SK-N-SH treated with all-trans-retinoic acid at 6 μM for 48 hours (cell line): Measurements from ENCODE around the gene CACTIN.

Experiments
- ATAC-seq: fragments of 200-7000 bp; cut with Tn5 transposase; 3 replicates; pipeline ENCODE4 v1.9.1; 2020; ENCODE audit warnings: mild to moderate bottlenecking, moderate library complexity
- ARNTL ChIP-seq: fragments of 450-650 bp; formaldehyde crosslinking; IDR thresholded peaks from 2 replicates; pipeline ENCODE4 v1.5.0; 2020; ENCODE audit warnings: low read depth, mild to moderate bottlenecking, moderate library complexity, borderline replicate concordance
- BACH2 ChIP-seq: fragments of 250-450 bp; sonication (Bioruptor Pico); IDR thresholded peaks from 2 replicates; pipeline ENCODE4 v1.9.0; 2021; ENCODE audit warnings: mild to moderate bottlenecking, borderline replicate concordance
- CREB5 ChIP-seq: fragments of 250-450 bp; sonication (Bioruptor Pico); IDR thresholded peaks from 2 replicates; pipeline ENCODE4 v1.5.1; 2020; ENCODE audit warnings: low read depth, mild to moderate bottlenecking, moderate library complexity
- CSDC2 ChIP-seq: fragments of 250-450 bp; sonication (Bioruptor Pico); IDR thresholded peaks from 2 replicates; pipeline ENCODE4 v1.5.0; 2020; ENCODE audit warnings: mild to moderate bottlenecking, moderate library complexity
- ESRRG ChIP-seq: fragments of 250-450 bp; sonication (Bioruptor Pico); IDR thresholded peaks from 2 replicates; pipeline ENCODE4 v1.6.1; 2021; ENCODE audit warnings: mild to moderate bottlenecking
- GLIS3 ChIP-seq: fragments of 250-450 bp; sonication (Bioruptor Pico); IDR thresholded peaks from 2 replicates; pipeline ENCODE4 v1.5.0; 2020; ENCODE audit warnings: mild to moderate bottlenecking, moderate library complexity
- PATZ1 ChIP-seq: fragments of 250-450 bp; sonication (Bioruptor Pico); IDR thresholded peaks from 2 replicates; pipeline ENCODE4 v1.8.0; 2020; ENCODE audit warnings: mild to moderate bottlenecking, moderate library complexity, borderline replicate concordance
- POU6F1 ChIP-seq: fragments of 250-450 bp; sonication (Bioruptor Pico); IDR thresholded peaks from 2 replicates; pipeline ENCODE4 v1.8.0; 2021; ENCODE audit warnings: low read depth, mild to moderate bottlenecking, moderate library complexity, borderline replicate concordance
- PPARA ChIP-seq: fragments of 250-450 bp; sonication (Bioruptor Pico); IDR thresholded peaks from 2 replicates; pipeline ENCODE4 v1.5.0; 2020; ENCODE audit warnings: mild to moderate bottlenecking, borderline replicate concordance
- RARB ChIP-seq: fragments of 250-450 bp; sonication (Bioruptor Pico); IDR thresholded peaks from 2 replicates; pipeline ENCODE4 v1.8.0; 2021; ENCODE audit warnings: mild to moderate bottlenecking, moderate library complexity
- SNAI2 ChIP-seq: fragments of 250-450 bp; sonication (Bioruptor Pico); IDR thresholded peaks from 2 replicates; pipeline ENCODE4 v1.5.0; 2020; ENCODE audit warnings: mild to moderate bottlenecking, moderate library complexity
- TCF4 ChIP-seq: fragments of 250-450 bp; sonication (Bioruptor Pico); IDR thresholded peaks from 2 replicates; pipeline ENCODE4 v1.8.0; 2021; ENCODE audit warnings: mild to moderate bottlenecking, moderate library complexity, borderline replicate concordance
- TOX ChIP-seq: fragments of 250-450 bp; sonication (Bioruptor Pico); IDR thresholded peaks from 2 replicates; pipeline ENCODE4 v1.8.0; 2021; ENCODE audit warnings: mild to moderate bottlenecking, moderate library complexity, borderline replicate concordance
- TSHZ2 ChIP-seq: fragments of 250-450 bp; sonication (Bioruptor Pico); IDR thresholded peaks from 2 replicates; pipeline ENCODE4 v1.5.0; 2020; ENCODE audit warnings: mild to moderate bottlenecking, moderate library complexity
- ZC3H10 ChIP-seq: fragments of 250-450 bp; sonication (Bioruptor Pico); IDR thresholded peaks from 2 replicates; pipeline ENCODE4 v1.5.1; 2021; ENCODE audit warnings: mild to moderate bottlenecking, moderate library complexity
- ZFP3 ChIP-seq: fragments of 250-450 bp; sonication (Bioruptor Pico); IDR thresholded peaks from 2 replicates; pipeline ENCODE4 v1.5.0; 2020; ENCODE audit warnings: mild to moderate bottlenecking, moderate library complexity
- ZFP30 ChIP-seq: fragments of 450-650 bp; formaldehyde crosslinking; IDR thresholded peaks from 2 replicates; pipeline ENCODE4 v1.5.0; 2022; ENCODE audit warnings: mild to moderate bottlenecking, moderate library complexity
- ZNF565 ChIP-seq: fragments of 450-650 bp; formaldehyde crosslinking; conservative IDR thresholded peaks from 2 replicates; pipeline ENCODE4 v1.5.0; 2020; ENCODE audit warnings: low read depth, mild to moderate bottlenecking, moderate library complexity

Gene CACTIN

GRCh38 chr19:3641515-3642269, 15.1 kb upstream of the CACTIN start (continued):
- TF ChIP-seq PATZ1 (CRISPR knock-in tag), result no peak
- TF ChIP-seq ZC3H10 (CRISPR knock-in tag), result no peak
- no peak for TF ChIP-seq GLIS3 (CRISPR knock-in tag)

GRCh38 chr19:3639479-3639878, 12.9 kb upstream of the CACTIN start:
- ATAC-seq, result no peak
- TF ChIP-seq GLIS3 (CRISPR knock-in tag) (no peak), TCF4 (no peak), TOX (CRISPR knock-in tag) (no peak), ZNF565 (CRISPR knock-in tag) (no peak), POU6F1 (CRISPR knock-in tag) (no peak), ESRRG (CRISPR knock-in tag) (no peak), ARNTL (CRISPR knock-in tag) (no peak), BACH2 (CRISPR knock-in tag) (no peak)

GRCh38 chr19:3638208-3639193, 11.9 kb upstream of the CACTIN start:
- TF ChIP-seq POU6F1 (CRISPR knock-in tag) (no peak), RARB (CRISPR knock-in tag) (no peak), BACH2 (CRISPR knock-in tag) (no peak), ZFP30 (CRISPR knock-in tag) (no peak), CREB5 (CRISPR knock-in tag) (no peak), PATZ1 (CRISPR knock-in tag) (no peak), PPARA (CRISPR knock-in tag) (no peak), TCF4 (no peak), ARNTL (CRISPR knock-in tag) (no peak), ZC3H10 (CRISPR knock-in tag) (no peak), TOX (CRISPR knock-in tag) (no peak), ZNF565 (CRISPR knock-in tag) (no peak), TSHZ2 (CRISPR knock-in tag) (no peak), CSDC2 (CRISPR knock-in tag) (no peak), ZFP3 (CRISPR knock-in tag) (no peak), SNAI2 (CRISPR knock-in tag) (no peak)
- ATAC-seq, result no peak
